HS-5 (cell line): ENCODE results near the gene HSBP1L1.

ENCODE experiments used
- DNase-seq: peaks from one replicate; pipeline ENCODE4 v3.0.0-alpha.2; 2012; ENCODE audit warnings: low read depth

The HSBP1L1 gene

GRCh38 chr18:79930020-79930642 lies 34.3 kb upstream of the HSBP1L1 start:
- no peak for DNase-seq

- no peak for DNase-seq
Measured at GRCh38 chr18:79931475-79931874, 33.0 kb upstream of the HSBP1L1 start.

GRCh38 chr18:79932907-79933306 lies 31.5 kb upstream of the HSBP1L1 start:
- no peak for DNase-seq

GRCh38 chr18:79933765-79934164 lies 30.7 kb upstream of the HSBP1L1 start:
- DNase-seq = no peak

- DNase-seq = no peak
Measured at GRCh38 chr18:79934311-79935097, 29.9 kb upstream of the HSBP1L1 start.

- DNase-seq = no peak
Measured at GRCh38 chr18:79935098-79935480, 29.4 kb upstream of the HSBP1L1 start.

GRCh38 chr18:79935499-79935898 lies 28.9 kb upstream of the HSBP1L1 start:
- DNase-seq = no peak

- DNase-seq = no peak
Measured at GRCh38 chr18:79935925-79936324, 28.5 kb upstream of the HSBP1L1 start.

- DNase-seq = no peak
Measured at GRCh38 chr18:79936641-79937040, 27.8 kb upstream of the HSBP1L1 start.

- DNase-seq = no peak
Measured at GRCh38 chr18:79937103-79937860, 27.2 kb upstream of the HSBP1L1 start.

- DNase-seq = no peak
Measured at GRCh38 chr18:79938196-79938595, 26.2 kb upstream of the HSBP1L1 start.

- DNase-seq = no peak
Measured at GRCh38 chr18:79939096-79939495, 25.3 kb upstream of the HSBP1L1 start.

- no peak for DNase-seq
Measured at GRCh38 chr18:79940126-79940813, 24.2 kb upstream of the HSBP1L1 start.

GRCh38 chr18:79940814-79941472 lies 23.5 kb upstream of the HSBP1L1 start:
- no peak for DNase-seq

GRCh38 chr18:79941473-79942119 lies 22.8 kb upstream of the HSBP1L1 start:
- no peak for DNase-seq

- DNase-seq = no peak
Measured at GRCh38 chr18:79942211-79942610, 22.2 kb upstream of the HSBP1L1 start.

GRCh38 chr18:79942786-79943607 lies 21.4 kb upstream of the HSBP1L1 start:
- DNase-seq = no peak

GRCh38 chr18:79943608-79944125 lies 20.8 kb upstream of the HSBP1L1 start:
- no peak for DNase-seq

GRCh38 chr18:79944126-79944731 lies 20.2 kb upstream of the HSBP1L1 start:
- no peak for DNase-seq

GRCh38 chr18:79944746-79945117 lies 19.7 kb upstream of the HSBP1L1 start:
- no peak for DNase-seq
